ENCODE results near the gene SH3PXD2A.

DNA sequence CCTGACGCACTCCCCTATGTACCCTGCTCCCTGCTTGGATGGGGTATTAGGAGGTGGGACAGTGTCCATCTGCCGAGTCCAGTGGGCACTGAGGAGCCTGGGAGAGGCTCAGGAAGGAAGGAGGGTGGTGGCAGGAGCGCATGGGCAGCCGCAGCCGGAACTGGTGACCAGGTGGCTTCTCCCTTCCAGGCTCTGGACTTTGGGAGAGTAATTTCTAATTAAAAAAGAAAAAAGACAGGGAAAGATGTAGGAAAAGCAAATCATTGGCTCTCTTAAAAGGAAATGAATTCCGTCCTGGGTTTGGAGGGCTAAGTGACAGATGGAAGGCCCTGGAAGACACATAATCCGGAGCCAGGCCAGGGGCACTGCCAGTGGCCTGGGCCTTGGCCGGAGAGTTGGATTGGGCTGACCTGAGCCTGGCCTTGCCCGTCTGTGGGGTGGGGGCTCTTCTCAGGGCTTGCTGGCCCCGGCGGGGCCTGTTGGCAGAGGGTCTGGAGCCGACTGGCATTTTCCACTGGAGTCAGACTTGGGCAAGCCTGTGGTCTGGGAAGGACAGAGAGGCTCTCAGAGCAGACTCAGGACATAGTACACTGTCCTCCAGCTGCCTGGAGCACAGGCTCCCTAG lies 298.9 kb downstream of the SH3PXD2A start:
- TF ChIP-seq, protein P1, sequence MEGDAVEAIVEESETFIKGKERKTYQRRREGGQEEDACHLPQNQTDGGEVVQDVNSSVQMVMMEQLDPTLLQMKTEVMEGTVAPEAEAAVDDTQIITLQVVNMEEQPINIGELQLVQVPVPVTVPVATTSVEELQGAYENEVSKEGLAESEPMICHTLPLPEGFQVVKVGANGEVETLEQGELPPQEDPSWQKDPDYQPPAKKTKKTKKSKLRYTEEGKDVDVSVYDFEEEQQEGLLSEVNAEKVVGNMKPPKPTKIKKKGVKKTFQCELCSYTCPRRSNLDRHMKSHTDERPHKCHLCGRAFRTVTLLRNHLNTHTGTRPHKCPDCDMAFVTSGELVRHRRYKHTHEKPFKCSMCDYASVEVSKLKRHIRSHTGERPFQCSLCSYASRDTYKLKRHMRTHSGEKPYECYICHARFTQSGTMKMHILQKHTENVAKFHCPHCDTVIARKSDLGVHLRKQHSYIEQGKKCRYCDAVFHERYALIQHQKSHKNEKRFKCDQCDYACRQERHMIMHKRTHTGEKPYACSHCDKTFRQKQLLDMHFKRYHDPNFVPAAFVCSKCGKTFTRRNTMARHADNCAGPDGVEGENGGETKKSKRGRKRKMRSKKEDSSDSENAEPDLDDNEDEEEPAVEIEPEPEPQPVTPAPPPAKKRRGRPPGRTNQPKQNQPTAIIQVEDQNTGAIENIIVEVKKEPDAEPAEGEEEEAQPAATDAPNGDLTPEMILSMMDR (IDR thresholded peaks at IDR 0.05), result no peak
- no peak for TF ChIP-seq POLR2A (IDR thresholded peaks at IDR 0.05)
